ENCODE measurements around the gene ADGRB2.

- TF ChIP-seq CTCF (IDR thresholded peaks at IDR 0.05 in 4 of 5, conservative IDR thresholded peaks at IDR 0.05 in 1 of 5) (no peak), POLR2A (IDR thresholded peaks at IDR 0.05) (no peak)
Measured at GRCh38 chr1:31781138-31781755, 17.1 kb upstream of the ADGRB2 start.

All from gastrocnemius medialis (tissue), 4 donors.